ENCODE results near the gene ERCC1. TPM values are rescaled to one million over a fixed set of nuclear protein-coding genes. Genes with fewer than 3 reads are reported as not detected.

ERCC1 gene
- total and polyA plus RNA-seq, 2 of the 13 experiments (the other 11 are each of a cell fraction or from before 2014, with no cell fraction given): 40.0 to 66.4 TPM

- TF ChIP-seq TFDP1 (CRISPR knock-in tag; IDR thresholded peaks at IDR 0.05; ENCODE audit: borderline replicate concordance): peak; percentile 30; the same call in 1 of the 2 replicates
Measured at GRCh38 chr19:45370410-45371204, 53.1 kb downstream of the ERCC1 start, which contains the start of gene ERCC2 (continued).

GRCh38 chr19:45368737-45369340, 54.9 kb downstream of the ERCC1 start:
- DNase-seq (ENCODE audit: low spot score) (no peak), FAIRE-seq (no peak), ATAC-seq (no peak)
- TF ChIP-seq KLF15 (CRISPR knock-in tag; IDR thresholded peaks at IDR 0.05; ENCODE audit: borderline replicate concordance) (no peak), ELK4 (CRISPR knock-in tag; IDR thresholded peaks at IDR 0.05; ENCODE audit: borderline replicate concordance) (no peak), ZNF263 (CRISPR knock-in tag; IDR thresholded peaks at IDR 0.05) (0 out of 2 replicates have a peak, but pooled peaks have one; percentile 36), SIX4 (CRISPR knock-in tag; IDR thresholded peaks at IDR 0.05) (no peak), PRPF4 (IDR thresholded peaks at IDR 0.05; ENCODE audit: low read depth, low read length, poor library complexity, severe bottlenecking) (peak; percentile 93), ZBTB38 (CRISPR knock-in tag; IDR thresholded peaks at IDR 0.05) (peak; percentile 99), KMT2A (CRISPR knock-in tag; IDR thresholded peaks at IDR 0.05) (0 out of 2 replicates have a peak, but pooled peaks have one; percentile 3), ZBTB33 (CRISPR knock-in tag; IDR thresholded peaks at IDR 0.05) (peak; percentile 97), ZNF740 (CRISPR knock-in tag; IDR thresholded peaks at IDR 0.05) (peak; percentile 76; the same call in 1 of the 2 replicates)
- Histone ChIP-seq H3K9me3 (ENCODE audit: low read length) (no peaks in the 10 kb centered on the region), H3K27me3 (ENCODE audit: control insufficient read depth in 1 of 2, insufficient read depth in 2 of 2, low read length in 2 of 2) (no peaks in the 10 kb centered on the region), H3K36me3 (replicated peaks in 1 of 2; ENCODE audit: control insufficient read depth in 1 of 2, insufficient read depth in 2 of 2, low read length in 2 of 2) (peaks cover 6 to 11% of the 10 kb centered on the region in 2 experiments; a peak in 4 of 5 replicates), H2AFZ (ENCODE audit: low read length) (no peak overlapping the region), H3K4me2 (ENCODE audit: low read depth, low read length) (peak overlapping the region; percentile 73), H3K9ac (ENCODE audit: insufficient read depth, low read depth, low read length) (no peak overlapping the region), H3K4me3 (replicated peaks in 1 of 3; ENCODE audit: insufficient read depth in 1 of 3, low read depth in 2 of 3, low read length in 3 of 3) (peak overlapping the region in 1 of 3 experiments; percentile 95; a peak in 3 of 6 replicates), H4K20me1 (ENCODE audit: insufficient read depth, low read length) (peaks cover 4% of the 10 kb centered on the region; the same call in 1 of the 2 replicates), H3K27ac (ENCODE audit: extremely low read length, insufficient read depth, low read length) (no peak overlapping the region), H3K4me1 (ENCODE audit: insufficient read depth, low read length) (peaks cover 31% of the 10 kb centered on the region), H3K79me2 (ENCODE audit: insufficient read depth, low read length) (peaks cover 8% of the 10 kb centered on the region)
- BruUV-seq (replicated peaks): no TSS peak
- intact Hi-C loops (cut with micrococcal nuclease; ENCODE audit: unreplicated experiment): no loop called here
- POLR2A ChIA-PET: interaction anchor here (1.5 kb wide), 1 partner anchor 10 kb away, joined by 4 read pairs; no protein-coding TSS in a partner anchor
- in situ Hi-C loops (cut with HindIII; ENCODE audit: extremely low pct_ligation_motif_present, low pct_unique_long_range_greater_than_20kb): no loop called here
- 93% methylated on average over 10 of the region's 11 CpGs for WGBS (ENCODE audit: low lambda C conversion rate)
- CTCF ChIA-PET (ENCODE audit: low intra/inter-chr PET ratio, low total read pairs): no interaction called here
